ENCODE measurements around the gene RPS3. TPM values are rescaled to one million over a fixed set of nuclear protein-coding genes. Genes with fewer than 3 reads are reported as not detected.

The RPS3 gene
- total and polyA plus RNA-seq, 9 of the 15 experiments (the other 6 are each of a cell fraction or from before 2014, with no cell fraction given) = 2,700 to 5,771 (median 3,679) TPM

GRCh38 chr11:75349521-75350116 is 49.7 kb upstream of the RPS3 start (continued):
- TF ChIP-seq ZMIZ1 (IDR thresholded peaks at IDR 0.05; ENCODE audit: low read depth in 2 of 2, low read length in 2 of 2) (no peak), NFRKB (IDR thresholded peaks at IDR 0.05; ENCODE audit: low read depth) (no peak)

GRCh38 chr11:75350122-75350742 is 49.1 kb upstream of the RPS3 start:
- Histone ChIP-seq H3K79me2 (ENCODE audit: control insufficient read depth, insufficient read depth, low read length) (peaks cover 60% of the 10 kb centered on the region), H3K4me1 (replicated peaks in 1 of 2; ENCODE audit: control insufficient read depth in 2 of 2, insufficient read depth in 2 of 2, low read length in 2 of 2) (peaks cover 43 to 60% of the 10 kb centered on the region in 2 experiments), H4K20me1 (replicated peaks; ENCODE audit: control insufficient read depth, insufficient read depth, low read length) (no peaks in the 10 kb centered on the region; the same call in 1 of the 2 replicates), H3K27ac (ENCODE audit: extremely low read depth, low read depth, low read length) (peak overlapping the region; percentile 81), H3K27me3 (ENCODE audit: control insufficient read depth in 2 of 2, insufficient read depth in 2 of 2, low read length in 2 of 2) (no peaks in the 10 kb centered on the region), H3K9ac (ENCODE audit: insufficient read depth in 1 of 2, low read depth in 2 of 2, low read length in 2 of 2) (peak overlapping the region; percentile 86 to 99), H3K36me3 (ENCODE audit: control insufficient read depth, insufficient read depth, low read length) (peaks cover 20% of the 10 kb centered on the region; the same call in 1 of the 3 replicates), H2AFZ (ENCODE audit: low read depth, low read length) (peak overlapping the region; percentile 89), H3K4me3 (peak overlapping the region; percentile 69), H3K9me1 (ENCODE audit: control insufficient read depth, insufficient read depth, low read length) (no peaks in the 10 kb centered on the region), H3K4me2 (ENCODE audit: insufficient read depth, low read length) (peak overlapping the region; percentile 100), H3K9me3 (replicated peaks; ENCODE audit: control insufficient read depth, insufficient read depth, low read depth, low read length) (no peaks in the 10 kb centered on the region)
- no peak for FAIRE-seq
- intact Hi-C loops (cut with micrococcal nuclease) = no loop called here
- POLR2A ChIA-PET = interaction anchor here (0.5 to 1.3 kb wide), 10 partner anchors 9 to 886 kb away, joined by 3 to 5 read pairs (median 3); no protein-coding TSS in a partner anchor
- no peak for ATAC-seq
- WGBS (ENCODE audit: insufficient coverage, low coverage, missing lambda C conversion rate) = 42% methylated on average over 9 of the region's 9 CpGs
- no peak for DNase-seq (ENCODE audit: extremely low read depth in 1 of 4, low spot score in 3 of 4)
- CTCF ChIA-PET (ENCODE audit: low intra/inter-chr PET ratio) = no interaction called here
- BruUV-seq (replicated peaks) = no TSS peak
- in situ Hi-C loops (cut with MboI) = no loop called here
- TF ChIP-seq ZEB2 (IDR thresholded peaks at IDR 0.05) (no peak), RUNX1 (IDR thresholded peaks at IDR 0.05; ENCODE audit: low read depth) (no peak), KDM2B (CRISPR knock-in tag; IDR thresholded peaks at IDR 0.05) (0 out of 2 replicates have a peak, but pooled peaks have one; percentile 19), MTA2 (IDR thresholded peaks at IDR 0.05; ENCODE audit: low read depth) (no peak), BCOR (IDR thresholded peaks at IDR 0.05) (no peak), CXXC5 (CRISPR knock-in tag; IDR thresholded peaks at IDR 0.05) (no peak; the same call in 1 of the 2 replicates), ETV6 (IDR thresholded peaks at IDR 0.05; ENCODE audit: borderline replicate concordance in 1 of 2, low read depth in 2 of 2, low read length in 1 of 2) (peak in 1 of 2 experiments; percentile 4; a peak in 1 of 4 replicates), ETV6 (CRISPR knock-in tag; IDR thresholded peaks at IDR 0.05; ENCODE audit: borderline replicate concordance) (no peak), ZNF224 (CRISPR knock-in tag; IDR thresholded peaks at IDR 0.05) (no peak), ZNF780A (CRISPR knock-in tag; IDR thresholded peaks at IDR 0.05) (no peak), ZBTB9 (CRISPR knock-in tag; IDR thresholded peaks at IDR 0.05) (0 out of 2 replicates have a peak, but pooled peaks have one; percentile 2), NR2C2 (CRISPR knock-in tag; IDR thresholded peaks at IDR 0.05) (no peak), NR2C2 (tag; IDR thresholded peaks at IDR 0.05) (peak; percentile 2; the same call in 1 of the 2 replicates), ZKSCAN8 (CRISPR knock-in tag; IDR thresholded peaks at IDR 0.05) (peak; percentile 95), ELF2 (CRISPR knock-in tag; IDR thresholded peaks at IDR 0.05) (0 out of 2 replicates have a peak, but pooled peaks have one; percentile 19)

Data from K562 (cell line).